ENCODE data around the gene CPN2.

GRCh38 chr3:194326192-194326967 is 24.7 kb downstream of the CPN2 start:
- TF ChIP-seq POLR2A (IDR thresholded peaks at IDR 0.05; ENCODE audit: low read depth) (no peak), EP300 (IDR thresholded peaks at IDR 0.05) (no peak), POLR2AphosphoS5 (IDR thresholded peaks at IDR 0.05) (no peak)
- TF ChIP-seq, protein P1, sequence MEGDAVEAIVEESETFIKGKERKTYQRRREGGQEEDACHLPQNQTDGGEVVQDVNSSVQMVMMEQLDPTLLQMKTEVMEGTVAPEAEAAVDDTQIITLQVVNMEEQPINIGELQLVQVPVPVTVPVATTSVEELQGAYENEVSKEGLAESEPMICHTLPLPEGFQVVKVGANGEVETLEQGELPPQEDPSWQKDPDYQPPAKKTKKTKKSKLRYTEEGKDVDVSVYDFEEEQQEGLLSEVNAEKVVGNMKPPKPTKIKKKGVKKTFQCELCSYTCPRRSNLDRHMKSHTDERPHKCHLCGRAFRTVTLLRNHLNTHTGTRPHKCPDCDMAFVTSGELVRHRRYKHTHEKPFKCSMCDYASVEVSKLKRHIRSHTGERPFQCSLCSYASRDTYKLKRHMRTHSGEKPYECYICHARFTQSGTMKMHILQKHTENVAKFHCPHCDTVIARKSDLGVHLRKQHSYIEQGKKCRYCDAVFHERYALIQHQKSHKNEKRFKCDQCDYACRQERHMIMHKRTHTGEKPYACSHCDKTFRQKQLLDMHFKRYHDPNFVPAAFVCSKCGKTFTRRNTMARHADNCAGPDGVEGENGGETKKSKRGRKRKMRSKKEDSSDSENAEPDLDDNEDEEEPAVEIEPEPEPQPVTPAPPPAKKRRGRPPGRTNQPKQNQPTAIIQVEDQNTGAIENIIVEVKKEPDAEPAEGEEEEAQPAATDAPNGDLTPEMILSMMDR (IDR thresholded peaks at IDR 0.05), result no peak

Data from esophagus muscularis mucosa (tissue), 4 donors.